Measurements from ENCODE around the gene CFAP107.

Gene CFAP107

DNA sequence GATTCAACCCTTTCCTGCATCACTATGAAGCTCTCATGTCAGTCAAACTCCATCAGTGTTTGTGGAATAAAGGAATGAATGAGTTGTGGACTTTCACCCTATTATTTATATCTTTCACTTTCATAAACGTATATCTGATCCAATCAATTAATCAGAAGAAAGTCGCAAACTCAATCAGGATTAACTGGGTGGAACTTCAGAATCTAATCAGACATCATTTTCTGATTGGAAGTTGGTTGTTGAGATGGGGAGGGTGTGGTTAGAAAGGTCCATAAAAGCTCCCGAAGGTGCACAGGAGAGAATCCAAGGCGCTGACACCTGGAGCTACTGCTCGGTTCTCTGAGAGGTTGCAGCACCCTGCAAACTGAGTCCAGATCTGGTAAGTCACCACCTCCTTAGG is 27.4 kb downstream of the CFAP107 start, which contains the start of gene PRAMEF12:
PRAMEF12 (plus strand) TSS at position 301 of the 400 bp plus-strand sequence. CDS start 1,130 bp downstream, outside the sequence.
- Histone ChIP-seq H2AK5ac (ENCODE audit: low read length) (no peak within 1 kb of the TSS), H2BK5ac (ENCODE audit: low read length) (no peak within 1 kb of the TSS), H3K79me2 (ENCODE audit: control insufficient read depth, insufficient read depth, low read length) (no peaks in the 10 kb centered on the region), H3K36me3 (ENCODE audit: control insufficient read depth, insufficient read depth, low read length) (no peaks in the 10 kb centered on the region), H3K56ac (ENCODE audit: low read length) (no peak within 1 kb of the TSS), H2BK120ac (ENCODE audit: low read depth, low read length) (no peak within 1 kb of the TSS), H3K4ac (ENCODE audit: low read depth, low read length) (no peak within 1 kb of the TSS), H3K9ac (ENCODE audit: low read length) (no peak within 1 kb of the TSS), H4K8ac (ENCODE audit: low read depth, low read length) (no peak within 1 kb of the TSS), H3K4me1 (ENCODE audit: control insufficient read depth, low read depth, low read length) (no peaks in the 10 kb centered on the region), H3K27me3 (ENCODE audit: insufficient read depth, low read length, poor library complexity) (no peaks in the 10 kb centered on the region), H3K27ac (ENCODE audit: low read depth, low read length) (no peak within 1 kb of the TSS), H2BK15ac (replicated peaks; ENCODE audit: low read depth) (no peak within 1 kb of the TSS), H3K4me2 (ENCODE audit: low read length) (no peak within 1 kb of the TSS), H3K18ac (ENCODE audit: low read length) (no peak within 1 kb of the TSS), H3K4me3 (ENCODE audit: low read length) (no peak within 1 kb of the TSS), H4K5ac (ENCODE audit: low read length) (no peak within 1 kb of the TSS), H3K23ac (ENCODE audit: low read length) (no peak within 1 kb of the TSS), H3K79me1 (ENCODE audit: low read length) (no peaks in the 10 kb centered on the region)
- WGBS (ENCODE audit: extremely low coverage, insufficient coverage, low lambda C conversion rate) = no CpG with 5 or more reads among the region's 5 CpGs
- no peak for DNase-seq

GRCh38 chr1:12774801-12775345 is 28.9 kb downstream of the CFAP107 start:
- Histone ChIP-seq H3K79me1 (ENCODE audit: low read length) (no peaks in the 10 kb centered on the region), H3K4me3 (ENCODE audit: low read length) (no peak overlapping the region), H3K4me1 (ENCODE audit: control insufficient read depth, low read depth, low read length) (no peaks in the 10 kb centered on the region), H2AK5ac (ENCODE audit: low read length) (no peak overlapping the region), H2BK5ac (ENCODE audit: low read length) (no peak overlapping the region), H3K4ac (ENCODE audit: low read depth, low read length) (no peak overlapping the region), H4K5ac (ENCODE audit: low read length) (no peak overlapping the region), H3K79me2 (ENCODE audit: control insufficient read depth, insufficient read depth, low read length) (no peaks in the 10 kb centered on the region), H3K36me3 (ENCODE audit: control insufficient read depth, insufficient read depth, low read length) (no peaks in the 10 kb centered on the region), H3K9ac (ENCODE audit: low read length) (no peak overlapping the region), H3K18ac (ENCODE audit: low read length) (no peak overlapping the region), H3K23ac (ENCODE audit: low read length) (no peak overlapping the region), H2BK120ac (ENCODE audit: low read depth, low read length) (no peak overlapping the region), H2BK15ac (replicated peaks; ENCODE audit: low read depth) (no peak overlapping the region), H3K27me3 (ENCODE audit: insufficient read depth, low read length, poor library complexity) (no peaks in the 10 kb centered on the region), H3K56ac (ENCODE audit: low read length) (no peak overlapping the region), H3K27ac (ENCODE audit: low read depth, low read length) (no peak overlapping the region), H4K8ac (ENCODE audit: low read depth, low read length) (no peak overlapping the region), H3K4me2 (ENCODE audit: low read length) (no peak overlapping the region)
- no CpG with 5 or more reads among the region's 5 CpGs for WGBS (ENCODE audit: extremely low coverage, insufficient coverage, low lambda C conversion rate)
- DNase-seq = no peak

- Histone ChIP-seq H3K23ac (ENCODE audit: low read length) (no peak overlapping the region), H2BK5ac (ENCODE audit: low read length) (no peak overlapping the region), H3K36me3 (ENCODE audit: control insufficient read depth, insufficient read depth, low read length) (no peaks in the 10 kb centered on the region), H3K4ac (ENCODE audit: low read depth, low read length) (no peak overlapping the region), H2BK120ac (ENCODE audit: low read depth, low read length) (no peak overlapping the region), H3K4me1 (ENCODE audit: control insufficient read depth, low read depth, low read length) (no peaks in the 10 kb centered on the region), H3K4me3 (ENCODE audit: low read length) (no peak overlapping the region), H3K79me1 (ENCODE audit: low read length) (no peaks in the 10 kb centered on the region), H2AK5ac (ENCODE audit: low read length) (no peak overlapping the region), H3K27ac (ENCODE audit: low read depth, low read length) (no peak overlapping the region), H3K18ac (ENCODE audit: low read length) (no peak overlapping the region), H3K56ac (ENCODE audit: low read length) (no peak overlapping the region), H3K79me2 (ENCODE audit: control insufficient read depth, insufficient read depth, low read length) (no peaks in the 10 kb centered on the region), H3K9ac (ENCODE audit: low read length) (no peak overlapping the region), H2BK15ac (replicated peaks; ENCODE audit: low read depth) (no peak overlapping the region), H3K4me2 (ENCODE audit: low read length) (no peak overlapping the region), H4K5ac (ENCODE audit: low read length) (no peak overlapping the region), H3K27me3 (ENCODE audit: insufficient read depth, low read length, poor library complexity) (no peaks in the 10 kb centered on the region), H4K8ac (ENCODE audit: low read depth, low read length) (no peak overlapping the region)
- no peak for DNase-seq
- no CpG with 5 or more reads among the region's 8 CpGs for WGBS (ENCODE audit: extremely low coverage, insufficient coverage, low lambda C conversion rate)
These were observed 29.4 kb downstream of the CFAP107 start for GRCh38 chr1:12775443-12775842.

DNA sequence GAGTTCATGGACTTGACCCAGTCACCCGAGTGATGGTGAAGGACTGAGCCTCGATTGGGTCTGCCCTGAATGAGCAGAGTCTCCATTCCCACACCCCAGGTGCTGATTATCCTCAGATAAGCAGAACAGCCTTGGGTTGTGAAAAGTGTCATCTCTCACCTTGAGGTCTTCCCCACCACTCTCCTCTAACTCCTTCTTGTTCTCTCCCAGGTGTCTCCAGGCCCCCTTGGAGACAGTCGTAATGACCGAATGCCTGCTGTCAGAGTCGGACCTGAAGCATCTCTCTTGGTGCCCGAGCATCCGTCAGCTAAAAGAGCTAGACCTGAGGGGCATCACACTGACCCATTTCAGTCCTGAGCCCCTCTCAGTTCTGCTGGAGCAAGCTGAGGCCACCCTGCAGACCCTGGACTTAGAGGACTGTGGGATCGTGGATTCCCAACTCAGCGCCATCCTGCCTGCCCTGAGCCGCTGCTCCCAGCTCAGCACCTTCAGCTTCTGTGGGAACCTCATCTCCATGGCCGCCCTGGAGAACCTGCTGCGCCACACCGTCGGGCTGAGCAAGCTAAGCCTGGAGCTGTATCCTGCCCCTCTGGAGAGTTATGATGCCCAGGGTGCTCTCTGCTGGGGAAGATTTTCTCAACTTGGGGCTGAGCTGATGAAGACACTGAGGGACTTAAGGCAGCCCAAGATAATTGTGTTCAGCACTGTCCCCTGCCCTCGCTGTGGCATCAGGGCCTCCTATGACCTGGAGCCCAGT is 31.0 kb downstream of the CFAP107 start:
- H2BK15ac ChIP-seq (replicated peaks; ENCODE audit: low read depth) = no peak overlapping the region
- H2BK120ac ChIP-seq (ENCODE audit: low read depth, low read length) = no peak overlapping the region
- no peaks in the 10 kb centered on the region for H3K79me1 ChIP-seq (ENCODE audit: low read length)
- H3K27ac ChIP-seq (ENCODE audit: low read depth, low read length) = no peak overlapping the region
- no peak overlapping the region for H2AK5ac ChIP-seq (ENCODE audit: low read length)
- no peaks in the 10 kb centered on the region for H3K36me3 ChIP-seq (ENCODE audit: control insufficient read depth, insufficient read depth, low read length)
- no peaks in the 10 kb centered on the region for H3K27me3 ChIP-seq (ENCODE audit: insufficient read depth, low read length, poor library complexity)
- H3K18ac ChIP-seq (ENCODE audit: low read length) = no peak overlapping the region
- no peak overlapping the region for H3K4me3 ChIP-seq (ENCODE audit: low read length)
- no peak overlapping the region for H2BK5ac ChIP-seq (ENCODE audit: low read length)
- H3K4ac ChIP-seq (ENCODE audit: low read depth, low read length) = no peak overlapping the region
- H4K8ac ChIP-seq (ENCODE audit: low read depth, low read length) = no peak overlapping the region
- H3K23ac ChIP-seq (ENCODE audit: low read length) = no peak overlapping the region
- H3K79me2 ChIP-seq (ENCODE audit: control insufficient read depth, insufficient read depth, low read length) = no peaks in the 10 kb centered on the region
- H3K4me1 ChIP-seq (ENCODE audit: control insufficient read depth, low read depth, low read length) = no peaks in the 10 kb centered on the region
- H3K9ac ChIP-seq (ENCODE audit: low read length) = no peak overlapping the region
- H3K4me2 ChIP-seq (ENCODE audit: low read length) = no peak overlapping the region
- H3K56ac ChIP-seq (ENCODE audit: low read length) = no peak overlapping the region
- no peak overlapping the region for H4K5ac ChIP-seq (ENCODE audit: low read length)
- WGBS (ENCODE audit: extremely low coverage, insufficient coverage, low lambda C conversion rate) = no CpG with 5 or more reads among the region's 15 CpGs
- no peak for DNase-seq

DNA sequence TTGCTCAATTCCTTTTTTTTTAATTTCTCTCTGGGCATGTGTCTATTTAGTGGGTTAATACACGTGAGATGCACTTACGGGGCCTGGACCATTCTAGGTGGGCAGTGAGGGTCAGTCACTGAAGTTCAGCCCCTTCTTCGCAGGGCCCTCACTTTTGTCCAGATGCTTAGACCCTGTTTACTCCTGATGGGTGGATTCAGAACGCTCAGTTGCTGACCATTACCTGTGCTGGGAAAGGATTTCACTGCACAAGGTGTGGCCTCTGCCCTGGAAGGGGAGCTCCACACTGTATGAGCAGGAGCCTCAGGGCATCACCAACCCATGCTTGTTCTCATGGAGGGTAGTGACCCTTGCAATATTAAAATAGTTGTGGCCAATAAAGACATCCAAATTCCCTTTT is 32.1 kb downstream of the CFAP107 start:
- Histone ChIP-seq H3K27ac (ENCODE audit: low read depth, low read length) (no peak overlapping the region), H3K4ac (ENCODE audit: low read depth, low read length) (no peak overlapping the region), H3K79me2 (ENCODE audit: control insufficient read depth, insufficient read depth, low read length) (no peaks in the 10 kb centered on the region), H3K23ac (ENCODE audit: low read length) (no peak overlapping the region), H3K56ac (ENCODE audit: low read length) (no peak overlapping the region), H3K27me3 (ENCODE audit: insufficient read depth, low read length, poor library complexity) (no peaks in the 10 kb centered on the region), H3K4me2 (ENCODE audit: low read length) (no peak overlapping the region), H3K9ac (ENCODE audit: low read length) (no peak overlapping the region), H3K79me1 (ENCODE audit: low read length) (no peaks in the 10 kb centered on the region), H3K18ac (ENCODE audit: low read length) (no peak overlapping the region), H2BK120ac (ENCODE audit: low read depth, low read length) (no peak overlapping the region), H3K36me3 (ENCODE audit: control insufficient read depth, insufficient read depth, low read length) (no peaks in the 10 kb centered on the region), H4K8ac (ENCODE audit: low read depth, low read length) (no peak overlapping the region), H2AK5ac (ENCODE audit: low read length) (no peak overlapping the region), H2BK5ac (ENCODE audit: low read length) (no peak overlapping the region), H3K4me3 (ENCODE audit: low read length) (no peak overlapping the region), H3K4me1 (ENCODE audit: control insufficient read depth, low read depth, low read length) (no peaks in the 10 kb centered on the region), H4K5ac (ENCODE audit: low read length) (no peak overlapping the region), H2BK15ac (replicated peaks; ENCODE audit: low read depth) (no peak overlapping the region)
- no peak for DNase-seq
- no CpG with 5 or more reads among the region's 4 CpGs for WGBS (ENCODE audit: extremely low coverage, insufficient coverage, low lambda C conversion rate)
